Fibroblast of pulmonary artery (primary cell): ENCODE results near the gene PDXK.
"Not testable (repeated sequence)": the region's sequence is repeated elsewhere in the genome, so short reads cannot be mapped to it uniquely, and the experiment has no call there.

ENCODE experiments used
- DNase-seq: peaks from one replicate; pipeline ENCODE4 v3.0.0-alpha.2; 2010; ENCODE audit warnings: low read depth
- H3K4me3 ChIP-seq: replicated peaks from 2 replicates; pipeline ENCODE4 v1.5.1; 2011; ENCODE audit warnings: low read depth, mild to moderate bottlenecking, control low read depth, low read length, moderate library complexity
- TF ChIP-seq, protein P1 (sequence below): IDR thresholded peaks from 2 replicates; pipeline ENCODE4 v1.5.1; 2011; ENCODE audit warnings: mild to moderate bottlenecking, control low read depth, low read length, inconsistent platforms; ENCODE audit errors: missing control alignments

Gene PDXK

DNA sequence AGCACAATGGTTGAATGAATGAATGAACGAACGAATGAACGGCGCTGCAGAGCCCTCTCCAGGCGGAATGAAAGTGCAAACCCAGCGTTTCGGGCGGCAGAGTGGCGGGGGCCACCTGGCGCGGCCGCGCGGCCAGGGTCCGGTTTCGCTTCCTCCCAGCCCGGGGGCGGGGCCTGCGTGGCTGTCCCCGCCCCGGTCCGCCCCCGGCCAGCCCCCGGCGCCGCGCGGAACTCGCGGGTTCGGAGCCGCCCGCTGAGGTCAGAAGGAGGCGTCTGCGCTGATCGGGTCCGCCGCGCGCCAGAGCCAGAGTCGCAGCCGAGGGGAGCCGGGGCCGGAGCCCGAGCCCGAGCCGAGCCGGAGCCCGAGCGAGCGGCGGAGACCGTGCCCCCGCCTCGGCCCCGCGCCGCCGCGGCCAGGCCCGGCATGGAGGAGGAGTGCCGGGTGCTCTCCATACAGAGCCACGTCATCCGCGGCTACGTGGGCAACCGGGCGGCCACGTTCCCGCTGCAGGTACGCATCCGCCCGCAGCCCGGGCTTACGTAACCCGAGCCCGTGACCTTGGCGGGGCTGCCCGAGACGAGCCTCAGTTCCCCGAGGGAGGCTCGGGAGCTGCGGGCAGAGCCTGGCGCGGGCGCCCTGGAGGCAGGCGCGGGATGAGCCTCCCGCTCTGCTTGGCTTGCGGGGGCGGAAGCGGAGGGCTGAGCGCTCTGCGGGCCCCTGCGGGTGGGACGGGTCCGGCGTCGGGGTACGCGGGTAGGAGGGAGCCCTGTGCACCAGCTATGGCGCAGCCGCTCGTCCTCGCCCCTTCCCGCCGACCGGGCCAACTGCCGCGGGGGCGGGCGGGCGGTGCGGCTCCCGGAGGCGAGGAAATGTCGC lies at the start of gene PDXK:
TSS of gene PDXK (plus strand) at position 258 of the 876 bp plus-strand sequence. CDS start at position 424, 166 bp downstream.
- peak within 1 kb of the TSS; percentile 87 for H3K4me3 ChIP-seq
- DNase-seq: peak; percentile 78
- TF ChIP-seq, protein P1, sequence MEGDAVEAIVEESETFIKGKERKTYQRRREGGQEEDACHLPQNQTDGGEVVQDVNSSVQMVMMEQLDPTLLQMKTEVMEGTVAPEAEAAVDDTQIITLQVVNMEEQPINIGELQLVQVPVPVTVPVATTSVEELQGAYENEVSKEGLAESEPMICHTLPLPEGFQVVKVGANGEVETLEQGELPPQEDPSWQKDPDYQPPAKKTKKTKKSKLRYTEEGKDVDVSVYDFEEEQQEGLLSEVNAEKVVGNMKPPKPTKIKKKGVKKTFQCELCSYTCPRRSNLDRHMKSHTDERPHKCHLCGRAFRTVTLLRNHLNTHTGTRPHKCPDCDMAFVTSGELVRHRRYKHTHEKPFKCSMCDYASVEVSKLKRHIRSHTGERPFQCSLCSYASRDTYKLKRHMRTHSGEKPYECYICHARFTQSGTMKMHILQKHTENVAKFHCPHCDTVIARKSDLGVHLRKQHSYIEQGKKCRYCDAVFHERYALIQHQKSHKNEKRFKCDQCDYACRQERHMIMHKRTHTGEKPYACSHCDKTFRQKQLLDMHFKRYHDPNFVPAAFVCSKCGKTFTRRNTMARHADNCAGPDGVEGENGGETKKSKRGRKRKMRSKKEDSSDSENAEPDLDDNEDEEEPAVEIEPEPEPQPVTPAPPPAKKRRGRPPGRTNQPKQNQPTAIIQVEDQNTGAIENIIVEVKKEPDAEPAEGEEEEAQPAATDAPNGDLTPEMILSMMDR: no peak

DNA sequence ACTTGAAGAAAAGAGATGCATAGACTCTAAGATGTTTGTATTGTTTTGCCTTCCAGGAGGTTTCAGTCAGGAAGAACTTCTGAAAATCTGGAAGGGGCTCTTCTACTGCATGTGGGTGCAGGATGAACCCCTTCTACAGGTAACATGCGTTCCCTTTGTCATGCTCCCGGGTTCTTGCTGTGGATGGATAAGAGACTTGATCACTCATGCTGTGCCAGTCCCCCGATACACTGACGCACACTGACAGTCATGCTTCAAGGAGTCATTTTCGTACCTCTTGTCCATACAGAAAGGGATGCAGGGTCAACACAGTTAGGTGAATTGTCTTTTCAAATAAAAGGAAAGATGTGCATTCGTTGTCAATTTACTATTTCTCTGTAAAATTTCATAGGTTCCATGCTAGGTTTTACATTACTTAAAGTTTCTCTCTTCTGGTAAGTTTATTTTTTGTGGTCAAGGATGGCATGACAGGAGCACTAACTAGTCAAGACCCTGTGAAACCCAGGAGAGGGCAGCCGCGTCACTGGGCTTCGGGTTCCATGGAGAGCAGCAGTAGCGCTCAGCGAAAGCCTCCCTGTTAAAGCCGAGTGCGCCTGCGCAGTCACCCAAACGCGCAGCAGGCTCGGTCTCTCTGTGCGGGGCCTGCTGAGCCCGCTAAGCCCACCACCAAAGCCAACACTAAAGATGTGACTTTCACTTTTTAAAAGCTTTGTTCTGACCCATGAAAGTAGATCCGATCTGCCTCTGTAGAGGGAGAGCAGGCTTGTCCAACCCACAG lies 48.9 kb upstream of the PDXK start:
- no peak for DNase-seq
- TF ChIP-seq, protein P1: no peak
- H3K4me3 ChIP-seq: no peak overlapping the region

DNA sequence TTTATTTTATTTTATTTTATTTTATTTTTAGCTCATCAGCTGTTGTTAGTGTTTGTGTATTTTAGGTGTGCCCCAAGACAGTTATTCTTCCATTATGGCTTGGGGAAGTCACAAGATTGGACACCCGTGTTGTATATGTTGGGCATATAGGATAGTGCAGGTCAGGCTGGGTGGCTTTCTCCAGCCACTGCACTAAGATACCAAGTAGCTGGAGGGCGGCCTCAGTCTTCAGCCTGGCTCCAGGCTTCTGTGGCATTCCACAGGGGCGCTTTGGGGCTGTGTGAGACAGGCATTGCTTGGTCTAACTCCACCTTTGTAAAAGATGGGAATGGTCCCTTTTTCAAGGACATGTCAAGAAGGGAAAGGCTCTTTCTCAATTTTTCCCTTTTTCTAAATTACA lies 43.1 kb upstream of the PDXK start:
- DNase-seq: no peak
- no peak overlapping the region for H3K4me3 ChIP-seq
- TF ChIP-seq, protein P1: no peak

DNA sequence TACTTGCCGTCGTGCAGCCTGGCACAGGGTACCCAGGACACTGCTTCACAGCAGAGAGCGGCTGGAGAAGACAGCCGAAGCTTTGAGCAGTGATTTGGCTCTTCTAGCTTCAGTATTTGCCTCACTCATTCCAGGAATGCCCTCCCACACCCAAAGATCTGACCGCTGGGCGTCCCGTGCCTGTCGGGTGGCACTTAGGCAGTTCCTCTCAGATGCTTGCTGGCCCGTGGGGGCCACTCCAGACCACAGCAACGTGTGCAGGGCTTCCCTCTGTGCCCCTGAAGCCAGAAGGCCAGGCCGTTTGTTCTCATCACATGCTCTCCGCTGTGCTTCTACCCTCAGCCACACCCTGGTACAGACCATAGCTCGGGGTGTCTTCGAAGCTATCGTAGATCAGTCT lies 42.5 kb upstream of the PDXK start:
- no peak overlapping the region for H3K4me3 ChIP-seq
- TF ChIP-seq, protein P1: no peak
- no peak for DNase-seq

DNA sequence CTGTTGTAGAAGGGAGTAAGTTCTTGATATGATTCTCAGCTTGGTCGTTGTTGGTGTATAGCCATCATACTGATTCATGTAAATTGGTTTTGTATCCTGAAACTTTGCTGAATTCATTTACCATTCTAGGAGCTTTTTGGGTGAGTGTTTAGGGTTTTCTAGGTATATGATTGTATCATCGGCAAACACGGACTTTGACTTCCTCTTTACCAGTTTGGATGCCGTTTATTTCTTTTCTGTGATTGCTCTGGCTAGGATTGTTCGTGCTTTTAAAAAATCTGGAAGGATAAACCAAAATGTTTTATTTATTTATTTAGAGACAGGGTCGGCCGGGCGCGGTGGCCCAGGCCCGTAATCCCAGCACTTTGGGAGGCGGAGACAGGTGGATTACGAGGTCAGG lies 39.0 kb upstream of the PDXK start:
- DNase-seq: no peak

DNA sequence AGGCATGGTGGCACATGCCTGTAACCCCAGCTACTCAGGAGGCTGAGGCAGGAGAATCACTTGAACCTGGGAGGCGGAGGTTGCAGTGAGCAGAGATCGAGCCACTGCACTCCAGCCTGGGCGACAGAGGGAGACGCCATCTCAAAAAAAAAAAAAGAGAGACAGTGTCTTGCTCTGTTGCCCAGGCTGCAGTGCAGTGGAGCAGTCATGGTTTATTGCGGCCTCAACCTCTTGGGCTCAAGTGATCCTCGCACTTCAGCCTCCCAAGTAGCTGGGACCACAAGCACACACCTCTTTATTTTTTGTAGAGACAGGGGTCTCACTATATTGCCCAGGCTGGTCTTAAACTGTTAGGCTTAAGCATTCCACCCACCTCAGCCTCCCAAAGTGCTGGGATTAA lies 38.5 kb upstream of the PDXK start:
- not testable (repeated sequence) for DNase-seq, H3K4me3 ChIP-seq

More for the DNA sequence above, 39.0 kb upstream of the PDXK start:
- TF ChIP-seq, protein P1: no peak
- H3K4me3 ChIP-seq: no peak overlapping the region

DNA sequence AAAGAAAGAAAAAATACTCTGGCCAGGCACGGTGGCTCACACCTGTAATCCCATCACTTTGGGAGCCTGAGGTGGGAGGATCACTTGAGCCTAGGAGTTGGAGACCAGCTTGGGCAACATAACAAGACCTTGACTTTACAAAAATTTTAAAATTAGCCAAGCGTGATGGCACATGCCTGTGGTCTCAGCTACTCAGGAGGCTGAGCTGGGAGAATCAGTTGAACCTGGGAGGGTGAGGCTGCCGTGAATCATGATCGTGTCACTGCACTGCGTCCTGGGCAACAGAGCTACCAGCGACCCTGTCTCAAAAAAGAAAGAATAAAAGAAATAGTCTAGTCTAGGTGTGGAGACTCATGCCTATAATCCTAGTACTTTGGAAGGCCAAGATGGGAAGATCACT lies 37.3 kb upstream of the PDXK start:
- DNase-seq: no peak
- no peak overlapping the region for H3K4me3 ChIP-seq
- TF ChIP-seq, protein P1: no peak
